Measurements from ENCODE around the gene IRAK3.

Gene IRAK3

DNA sequence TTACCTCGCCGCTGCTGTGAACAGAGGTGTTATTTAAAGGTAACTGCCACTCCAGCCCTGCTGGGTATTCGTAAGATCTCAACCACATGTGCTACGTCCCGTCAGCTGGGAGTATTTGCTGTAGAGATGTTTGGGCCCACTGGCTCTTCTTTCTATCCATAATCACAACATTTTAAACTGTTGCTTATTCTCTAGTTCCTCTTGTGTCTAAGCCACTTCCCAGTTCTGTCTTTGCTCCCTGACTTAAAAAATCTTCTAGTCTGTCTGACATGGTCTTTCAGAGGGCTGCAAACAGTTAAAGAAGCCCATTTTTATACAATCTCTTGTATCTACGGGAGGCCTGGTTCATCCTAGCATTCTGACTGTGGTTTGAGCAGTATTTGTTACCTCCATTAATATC is 80.1 kb downstream of the IRAK3 start:
- Histone ChIP-seq H4K20me1 (ENCODE audit: low read depth, low read length) (no peaks in the 10 kb centered on the region), H3K27me3 (ENCODE audit: low read length) (no peaks in the 10 kb centered on the region), H3K4me2 (ENCODE audit: low read depth, low read length, poor library complexity, severe bottlenecking) (no peak overlapping the region), H2AFZ (ENCODE audit: low read depth, low read length, severe bottlenecking) (no peak overlapping the region), H3K36me3 (ENCODE audit: low read length) (no peaks in the 10 kb centered on the region), H3K9me2 (replicated peaks; ENCODE audit: insufficient read depth, low read length) (no peaks in the 10 kb centered on the region), H3K9ac (ENCODE audit: low read length) (no peak overlapping the region), H3K79me2 (ENCODE audit: insufficient read depth, low read length) (no peaks in the 10 kb centered on the region), H3K4me3 (ENCODE audit: insufficient read depth, low read length, poor library complexity, severe bottlenecking) (no peak overlapping the region), H3F3A (ENCODE audit: insufficient read depth) (no peaks in the 10 kb centered on the region), H3K9me3 (ENCODE audit: insufficient read depth, low read length) (no peaks in the 10 kb centered on the region), H3K27ac (ENCODE audit: low read depth, low read length) (no peak overlapping the region)
- TF ChIP-seq, protein P1, sequence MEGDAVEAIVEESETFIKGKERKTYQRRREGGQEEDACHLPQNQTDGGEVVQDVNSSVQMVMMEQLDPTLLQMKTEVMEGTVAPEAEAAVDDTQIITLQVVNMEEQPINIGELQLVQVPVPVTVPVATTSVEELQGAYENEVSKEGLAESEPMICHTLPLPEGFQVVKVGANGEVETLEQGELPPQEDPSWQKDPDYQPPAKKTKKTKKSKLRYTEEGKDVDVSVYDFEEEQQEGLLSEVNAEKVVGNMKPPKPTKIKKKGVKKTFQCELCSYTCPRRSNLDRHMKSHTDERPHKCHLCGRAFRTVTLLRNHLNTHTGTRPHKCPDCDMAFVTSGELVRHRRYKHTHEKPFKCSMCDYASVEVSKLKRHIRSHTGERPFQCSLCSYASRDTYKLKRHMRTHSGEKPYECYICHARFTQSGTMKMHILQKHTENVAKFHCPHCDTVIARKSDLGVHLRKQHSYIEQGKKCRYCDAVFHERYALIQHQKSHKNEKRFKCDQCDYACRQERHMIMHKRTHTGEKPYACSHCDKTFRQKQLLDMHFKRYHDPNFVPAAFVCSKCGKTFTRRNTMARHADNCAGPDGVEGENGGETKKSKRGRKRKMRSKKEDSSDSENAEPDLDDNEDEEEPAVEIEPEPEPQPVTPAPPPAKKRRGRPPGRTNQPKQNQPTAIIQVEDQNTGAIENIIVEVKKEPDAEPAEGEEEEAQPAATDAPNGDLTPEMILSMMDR (IDR thresholded peaks at IDR 0.05; ENCODE audit: insufficient read depth, low read length, poor library complexity, severe bottlenecking), result no peak
- no peak for TF ChIP-seq EZH2phosphoT487 (conservative IDR thresholded peaks at IDR 0.05; ENCODE audit: low read length)

DNA sequence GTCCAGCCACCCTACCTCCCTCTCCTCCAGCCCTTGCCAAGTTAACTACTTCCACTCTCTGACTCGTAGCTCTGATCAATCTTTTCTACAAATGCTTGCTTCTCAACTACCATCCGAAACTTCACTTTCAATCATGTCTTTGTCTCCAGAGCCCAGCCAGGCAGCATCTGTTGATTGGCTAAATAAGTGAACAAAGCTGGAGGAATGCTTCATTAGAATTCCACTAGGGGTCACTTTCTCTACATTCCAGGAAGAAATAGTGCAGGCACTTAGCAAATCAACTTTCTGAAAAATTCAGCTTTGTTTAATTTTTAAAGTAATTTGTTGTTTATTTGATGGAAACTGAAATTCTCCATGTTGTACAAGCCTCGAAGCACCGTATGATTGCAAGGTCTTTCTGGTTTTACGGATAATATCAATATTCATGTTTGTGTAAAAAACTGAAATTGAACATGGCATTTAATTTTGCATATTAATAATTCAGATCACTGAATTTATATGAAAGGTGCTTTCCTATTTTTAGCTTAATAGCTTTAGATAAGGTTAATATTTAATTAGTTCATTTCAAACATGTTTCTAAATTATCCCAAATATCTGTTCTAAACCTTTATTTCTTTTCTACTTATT is 80.9 kb downstream of the IRAK3 start:
- Histone ChIP-seq H2AFZ (ENCODE audit: low read depth, low read length, severe bottlenecking) (no peak overlapping the region), H3K36me3 (ENCODE audit: low read length) (no peaks in the 10 kb centered on the region), H3K4me3 (ENCODE audit: insufficient read depth, low read length, poor library complexity, severe bottlenecking) (no peak overlapping the region), H3K27ac (ENCODE audit: low read depth, low read length) (no peak overlapping the region), H3K9ac (ENCODE audit: low read length) (no peak overlapping the region), H4K20me1 (ENCODE audit: low read depth, low read length) (no peaks in the 10 kb centered on the region), H3F3A (ENCODE audit: insufficient read depth) (no peaks in the 10 kb centered on the region), H3K79me2 (ENCODE audit: insufficient read depth, low read length) (no peaks in the 10 kb centered on the region), H3K27me3 (ENCODE audit: low read length) (no peaks in the 10 kb centered on the region), H3K9me2 (replicated peaks; ENCODE audit: insufficient read depth, low read length) (no peaks in the 10 kb centered on the region), H3K9me3 (ENCODE audit: insufficient read depth, low read length) (no peaks in the 10 kb centered on the region), H3K4me2 (ENCODE audit: low read depth, low read length, poor library complexity, severe bottlenecking) (no peak overlapping the region)
- TF ChIP-seq, protein P1 (IDR thresholded peaks at IDR 0.05; ENCODE audit: insufficient read depth, low read length, poor library complexity, severe bottlenecking), result peak; percentile 50
- no peak for TF ChIP-seq EZH2phosphoT487 (conservative IDR thresholded peaks at IDR 0.05; ENCODE audit: low read length)

DNA sequence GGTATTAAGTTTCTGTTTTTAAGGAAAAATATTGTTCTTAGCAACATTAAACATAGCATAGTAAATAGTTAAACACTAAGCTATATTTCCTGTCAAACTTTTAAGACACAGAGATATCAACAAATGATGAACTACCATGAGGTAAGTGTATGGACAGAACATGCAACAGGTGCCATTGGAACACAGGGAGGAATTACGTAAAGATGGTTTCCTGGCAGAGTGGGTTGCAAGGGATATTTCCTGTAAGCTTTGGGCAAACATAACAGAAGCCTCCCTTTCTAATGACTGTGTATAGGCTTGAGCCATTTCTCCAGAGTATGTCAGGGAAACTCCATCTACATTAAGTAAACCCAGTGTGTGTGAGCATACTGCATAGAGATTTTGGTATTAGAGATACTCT is 81.6 kb downstream of the IRAK3 start:
- Histone ChIP-seq H2AFZ (ENCODE audit: low read depth, low read length, severe bottlenecking) (no peak overlapping the region), H4K20me1 (ENCODE audit: low read depth, low read length) (no peaks in the 10 kb centered on the region), H3K4me2 (ENCODE audit: low read depth, low read length, poor library complexity, severe bottlenecking) (no peak overlapping the region), H3K9me2 (replicated peaks; ENCODE audit: insufficient read depth, low read length) (no peaks in the 10 kb centered on the region), H3K4me3 (ENCODE audit: insufficient read depth, low read length, poor library complexity, severe bottlenecking) (no peak overlapping the region), H3K9ac (ENCODE audit: low read length) (no peak overlapping the region), H3K9me3 (ENCODE audit: insufficient read depth, low read length) (no peaks in the 10 kb centered on the region), H3K36me3 (ENCODE audit: low read length) (no peaks in the 10 kb centered on the region), H3K79me2 (ENCODE audit: insufficient read depth, low read length) (no peaks in the 10 kb centered on the region), H3K27ac (ENCODE audit: low read depth, low read length) (no peak overlapping the region), H3F3A (ENCODE audit: insufficient read depth) (no peaks in the 10 kb centered on the region), H3K27me3 (ENCODE audit: low read length) (no peaks in the 10 kb centered on the region)
- no peak for TF ChIP-seq EZH2phosphoT487 (conservative IDR thresholded peaks at IDR 0.05; ENCODE audit: low read length)
- TF ChIP-seq, protein P1 (IDR thresholded peaks at IDR 0.05; ENCODE audit: insufficient read depth, low read length, poor library complexity, severe bottlenecking), result no peak

Data from SU-DHL-6 (cell line).